ENCODE measurements around the gene BET1. TPM values are rescaled to one million over a fixed set of nuclear protein-coding genes. Genes with fewer than 3 reads are reported as not detected.

BET1 gene
- total RNA-seq, 4 donors from 2014 or later, result 15.3 to 24.9 (median 20.0) TPM

- DNase-seq (ENCODE audit: low spot score in 2 of 2), result no peak
- Histone ChIP-seq H3K4me1 (peaks cover 0 to 4% (median 0%) of the 10 kb centered on the region in 4 donors), H3K9me3 (no peaks in the 10 kb centered on the region), H3K4me3 (no peak overlapping the region), H3K36me3 (no peaks in the 10 kb centered on the region), H3K27ac (no peak overlapping the region), H3K27me3 (no peaks in the 10 kb centered on the region)
- no peak for TF ChIP-seq CTCF (IDR thresholded peaks at IDR 0.05)
- no peak for TF ChIP-seq EP300 (IDR thresholded peaks at IDR 0.05)
- no peak for TF ChIP-seq POLR2A (IDR thresholded peaks at IDR 0.05)
- 67 to 72% methylated on average over 5 of the region's 5 CpGs for WGBS, 2 donors
These were observed 45.5 kb upstream of the BET1 start for GRCh38 chr7:94049615-94050014.

- 85 to 89% methylated on average over 2 of the region's 2 CpGs for WGBS, 2 donors
- H3K36me3 ChIP-seq, result no peaks in the 10 kb centered on the region
- no peak overlapping the region for H3K4me3 ChIP-seq
- H3K27me3 ChIP-seq, result no peaks in the 10 kb centered on the region
- H3K4me1 ChIP-seq, result peaks cover 0 to 4% (median 0%) of the 10 kb centered on the region in 4 donors
- no peak for TF ChIP-seq POLR2A (IDR thresholded peaks at IDR 0.05)
- TF ChIP-seq CTCF (IDR thresholded peaks at IDR 0.05), result no peak
- no peak for TF ChIP-seq EP300 (IDR thresholded peaks at IDR 0.05)
- H3K27ac ChIP-seq, result no peak overlapping the region
- no peaks in the 10 kb centered on the region for H3K9me3 ChIP-seq
- DNase-seq (ENCODE audit: low spot score in 2 of 2), result no peak
These were observed 44.6 kb upstream of the BET1 start for GRCh38 chr7:94048755-94049154.

GRCh38 chr7:94047956-94048355 lies 43.8 kb upstream of the BET1 start:
- DNase-seq (ENCODE audit: low spot score in 2 of 2), result no peak
- Histone ChIP-seq H3K27ac (no peak overlapping the region), H3K27me3 (no peaks in the 10 kb centered on the region), H3K4me3 (no peak overlapping the region), H3K36me3 (no peaks in the 10 kb centered on the region), H3K9me3 (no peaks in the 10 kb centered on the region), H3K4me1 (no peaks in the 10 kb centered on the region)
- TF ChIP-seq POLR2A (IDR thresholded peaks at IDR 0.05) (no peak), EP300 (IDR thresholded peaks at IDR 0.05) (no peak), CTCF (IDR thresholded peaks at IDR 0.05) (no peak)
- 88 to 92% methylated on average over 1 of the region's 1 CpG for WGBS, 2 donors

GRCh38 chr7:94045581-94045980 lies 41.4 kb upstream of the BET1 start:
- Histone ChIP-seq H3K36me3 (no peaks in the 10 kb centered on the region), H3K4me1 (no peaks in the 10 kb centered on the region), H3K27ac (no peak overlapping the region), H3K9me3 (no peaks in the 10 kb centered on the region), H3K27me3 (no peaks in the 10 kb centered on the region), H3K4me3 (no peak overlapping the region)
- no peak for DNase-seq (ENCODE audit: low spot score in 2 of 2)
- 34 to 86% methylated on average over 2 of the region's 2 CpGs for WGBS, 2 donors
- no peak for TF ChIP-seq EP300 (IDR thresholded peaks at IDR 0.05)
- no peak for TF ChIP-seq CTCF (IDR thresholded peaks at IDR 0.05)
- no peak for TF ChIP-seq POLR2A (IDR thresholded peaks at IDR 0.05)

- no peak overlapping the region for H3K27ac ChIP-seq
- H3K4me3 ChIP-seq, result no peak overlapping the region
- TF ChIP-seq EP300 (IDR thresholded peaks at IDR 0.05) (no peak), CTCF (IDR thresholded peaks at IDR 0.05) (no peak), POLR2A (IDR thresholded peaks at IDR 0.05) (no peak)
These were observed 40.7 kb upstream of the BET1 start for GRCh38 chr7:94044806-94045205.

More at GRCh38 chr7:94044806-94045205, 40.7 kb upstream of the BET1 start:
- Histone ChIP-seq H3K9me3 (no peaks in the 10 kb centered on the region), H3K27me3 (peaks cover 0 to 6% of the 10 kb centered on the region in 2 donors), H3K36me3 (no peaks in the 10 kb centered on the region), H3K4me1 (no peaks in the 10 kb centered on the region)
- DNase-seq (ENCODE audit: low spot score in 2 of 2), result no peak

Measured in tibial nerve (tissue), 4 donors.